ENCODE data around the gene PLA2G5. TPM values are rescaled to one million over a fixed set of nuclear protein-coding genes. Genes with fewer than 3 reads are reported as not detected.

Gene PLA2G5
- total and polyA plus RNA-seq, 9 donors: 19.3 to 141 (median 67.4) TPM

DNA sequence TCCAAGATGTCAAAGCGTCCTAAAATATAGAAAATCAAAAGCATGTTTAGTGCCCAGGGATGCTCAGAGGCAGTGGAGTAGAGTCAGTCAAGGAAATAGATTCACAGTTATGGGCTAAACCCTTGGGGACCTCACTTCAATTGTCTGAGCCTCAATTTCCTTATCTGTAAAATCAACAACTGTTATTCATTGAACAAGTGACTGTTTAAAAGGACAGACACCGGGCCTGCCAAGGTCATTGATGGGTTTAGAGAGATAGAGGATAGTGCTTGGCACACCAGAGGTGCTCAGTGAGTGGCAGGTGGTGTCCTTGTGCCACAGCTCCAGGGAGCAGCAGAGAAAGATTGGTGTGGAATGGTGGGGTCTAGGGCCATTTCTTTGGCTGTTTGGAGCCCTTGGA is 12.8 kb downstream of the PLA2G5 start:
- no peak for DNase-seq
- Histone ChIP-seq H3K9me3 (no peaks in the 10 kb centered on the region), H3K4me1 (ENCODE audit: insufficient read depth) (no peaks in the 10 kb centered on the region), H3K36me3 (no peaks in the 10 kb centered on the region), H3K4me3 (no peak overlapping the region), H3K27me3 (no peaks in the 10 kb centered on the region), H3K27ac (no peak overlapping the region)
- TF ChIP-seq POLR2A (IDR thresholded peaks at IDR 0.05) (no peak), EP300 (IDR thresholded peaks at IDR 0.05) (no peak), CTCF (IDR thresholded peaks at IDR 0.05) (no peak)
- intact Hi-C loops (cut with DNase I): no loop called here
- WGBS, 3 donors: 73 to 79% (median 75%) methylated on average over 2 of the region's 2 CpGs

GRCh38 chr1:20083178-20083944 is 13.4 kb downstream of the PLA2G5 start:
- H3K4me3 ChIP-seq: no peak overlapping the region
- no peak overlapping the region for H3K27ac ChIP-seq
- TF ChIP-seq CTCF (IDR thresholded peaks at IDR 0.05) (no peak), EP300 (IDR thresholded peaks at IDR 0.05) (no peak), POLR2A (IDR thresholded peaks at IDR 0.05) (no peak)
- 88 to 91% (median 89%) methylated on average over 10 of the region's 10 CpGs for WGBS, 3 donors
- no peak for DNase-seq
- intact Hi-C loops (cut with DNase I): no loop called here
- H3K9me3 ChIP-seq: no peaks in the 10 kb centered on the region
- H3K36me3 ChIP-seq: no peaks in the 10 kb centered on the region
- H3K4me1 ChIP-seq (ENCODE audit: insufficient read depth): no peaks in the 10 kb centered on the region
- no peaks in the 10 kb centered on the region for H3K27me3 ChIP-seq

DNA sequence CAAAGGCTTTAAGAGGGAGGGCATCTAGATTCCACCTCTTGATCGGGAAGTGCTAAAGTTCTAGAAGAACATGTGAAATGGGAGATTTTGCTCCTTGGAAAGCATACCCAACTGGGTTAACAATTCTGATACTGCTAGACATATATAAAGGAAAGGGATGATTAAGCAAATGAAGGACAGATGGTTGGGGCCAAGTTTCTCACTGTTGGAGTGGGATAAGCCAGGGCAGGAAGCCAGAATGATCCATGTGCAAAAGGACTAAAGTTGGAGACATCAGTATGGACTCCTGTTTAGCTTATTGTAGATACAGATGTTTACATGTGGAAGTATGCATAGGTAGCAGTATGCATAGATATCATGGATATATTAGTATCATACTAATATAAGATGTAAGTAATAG is 16.8 kb downstream of the PLA2G5 start:
- intact Hi-C loops (cut with DNase I): no loop called here

DNA sequence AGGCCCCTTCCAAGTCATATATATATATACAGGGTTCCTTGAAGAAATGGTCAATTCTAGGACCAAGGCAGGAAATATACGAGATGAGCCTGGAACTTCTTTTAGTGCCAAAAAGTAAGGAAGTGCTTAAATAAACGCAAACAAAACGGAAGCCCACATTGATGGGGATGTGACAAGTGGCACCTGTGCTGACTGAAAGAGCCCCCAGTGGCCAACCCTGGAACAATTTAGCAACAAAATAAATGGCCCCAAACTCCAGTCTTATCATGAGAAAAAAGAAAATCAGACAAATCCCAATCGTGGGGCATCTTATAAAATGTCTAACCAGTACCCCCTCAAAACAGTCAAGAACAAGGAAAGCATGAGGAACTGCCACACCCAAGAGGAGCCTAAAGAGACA is 17.7 kb downstream of the PLA2G5 start:
- Histone ChIP-seq H3K9me3 (no peaks in the 10 kb centered on the region), H3K27ac (no peak overlapping the region), H3K4me1 (ENCODE audit: insufficient read depth) (no peaks in the 10 kb centered on the region), H3K27me3 (no peaks in the 10 kb centered on the region), H3K36me3 (no peaks in the 10 kb centered on the region), H3K4me3 (no peak overlapping the region)
- 70 to 79% (median 77%) methylated on average over 4 of the region's 4 CpGs for WGBS, 3 donors
- DNase-seq: no peak
- intact Hi-C loops (cut with DNase I): no loop called here
- TF ChIP-seq POLR2A (IDR thresholded peaks at IDR 0.05): no peak
- no peak for TF ChIP-seq EP300 (IDR thresholded peaks at IDR 0.05)
- TF ChIP-seq CTCF (IDR thresholded peaks at IDR 0.05): no peak

More for the DNA sequence above, 16.8 kb downstream of the PLA2G5 start:
- no peaks in the 10 kb centered on the region for H3K27me3 ChIP-seq
- no peak overlapping the region for H3K4me3 ChIP-seq
- WGBS, 3 donors: 86 to 100% (median 94%) methylated on average over 1 of the region's 1 CpG
- no peaks in the 10 kb centered on the region for H3K9me3 ChIP-seq
- H3K4me1 ChIP-seq (ENCODE audit: insufficient read depth): no peaks in the 10 kb centered on the region
- no peaks in the 10 kb centered on the region for H3K36me3 ChIP-seq
- TF ChIP-seq CTCF (IDR thresholded peaks at IDR 0.05): no peak
- no peak for TF ChIP-seq POLR2A (IDR thresholded peaks at IDR 0.05)
- TF ChIP-seq EP300 (IDR thresholded peaks at IDR 0.05): no peak
- no peak overlapping the region for H3K27ac ChIP-seq
- DNase-seq: no peak
